Neutrophil (primary cell): ENCODE data around the gene AHR.
"Not testable (repeated sequence)": the region's sequence is repeated elsewhere in the genome, so short reads cannot be mapped to it uniquely, and the experiment has no call there.

ENCODE experiments used
- H3K27ac ChIP-seq: fragments of 200-600 bp; sonication (generic); 2 replicates; pipeline ENCODE4 v1.5.1; 2016; ENCODE audit warnings: mild to moderate bottlenecking, moderate library complexity
- H3K27me3 ChIP-seq: fragments of 200-600 bp; sonication (generic); 2 replicates; pipeline ENCODE4 v1.6.0; 2016; ENCODE audit warnings: mild to moderate bottlenecking
- H3K36me3 ChIP-seq: fragments of 200-600 bp; sonication (generic); 2 replicates; pipeline ENCODE4 v1.5.1; 2017
- H3K4me1 ChIP-seq, 2 experiments: fragments of 200-600 bp in 1 of 2; sonication (generic) in 1 of 2; 1 replicate in 1 of 2; 2 replicates in 1 of 2; pipeline versions ENCODE4 v1.5.1 to v1.6.1; 2013 to 2016; ENCODE audit warnings: low read depth in 1 of 2, low read length in 1 of 2, mild to moderate bottlenecking in 1 of 2, moderate library complexity in 1 of 2; ENCODE audit not compliant: control insufficient read depth in 1 of 2, insufficient read depth in 1 of 2
- H3K4me3 ChIP-seq, 2 experiments: fragments of 200-600 bp in 1 of 2; sonication (generic) in 1 of 2; 1 replicate in 1 of 2; 2 replicates in 1 of 2; pipeline ENCODE4 v1.5.1; 2013 to 2016; ENCODE audit warnings: low read depth in 1 of 2, low read length in 1 of 2, mild to moderate bottlenecking in 1 of 2, moderate library complexity in 1 of 2
- H3K9me3 ChIP-seq: fragments of 200-600 bp; sonication (generic); 2 replicates; pipeline ENCODE4 v1.5.1; 2016
- CTCF ChIP-seq: fragments of 200-600 bp; sonication (generic); IDR thresholded peaks from 2 replicates; pipeline ENCODE4 v1.5.1; 2016; ENCODE audit warnings: antibody characterized with exemption

The AHR gene

DNA sequence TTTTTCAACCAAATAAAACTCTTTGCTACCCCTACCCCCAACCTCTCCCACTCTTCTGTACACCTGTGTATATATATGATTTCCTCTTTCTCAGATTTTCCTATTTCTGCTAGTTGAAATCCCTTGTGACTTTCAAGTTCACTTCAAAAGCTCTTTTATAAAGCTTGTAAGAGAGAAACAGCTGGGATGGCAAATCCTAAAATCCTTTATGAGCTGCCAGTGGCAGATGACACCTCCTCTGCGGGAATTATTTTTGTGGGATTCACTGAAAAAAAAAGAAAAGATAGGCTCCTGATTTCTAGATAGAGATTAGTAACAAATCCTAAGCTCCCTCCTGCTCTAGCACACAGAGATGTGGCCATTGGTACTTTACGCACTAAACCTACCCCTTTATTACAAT, 92.9 kb downstream of the AHR start:
- Histone ChIP-seq H3K27ac (no peak overlapping the region), H3K27me3 (no peaks in the 10 kb centered on the region), H3K36me3 (no peaks in the 10 kb centered on the region), H3K4me1 (no peaks in the 10 kb centered on the region), H3K9me3 (no peaks in the 10 kb centered on the region), H3K4me3 (no peak overlapping the region)
- no peak for TF ChIP-seq CTCF

GRCh38 chr7:17392846-17393245, 94.4 kb downstream of the AHR start:
- no peak for TF ChIP-seq CTCF
- Histone ChIP-seq H3K27me3 (no peaks in the 10 kb centered on the region), H3K9me3 (no peaks in the 10 kb centered on the region), H3K36me3 (no peaks in the 10 kb centered on the region), H3K27ac (no peak overlapping the region), H3K4me3 (no peak overlapping the region), H3K4me1 (no peaks in the 10 kb centered on the region)

DNA sequence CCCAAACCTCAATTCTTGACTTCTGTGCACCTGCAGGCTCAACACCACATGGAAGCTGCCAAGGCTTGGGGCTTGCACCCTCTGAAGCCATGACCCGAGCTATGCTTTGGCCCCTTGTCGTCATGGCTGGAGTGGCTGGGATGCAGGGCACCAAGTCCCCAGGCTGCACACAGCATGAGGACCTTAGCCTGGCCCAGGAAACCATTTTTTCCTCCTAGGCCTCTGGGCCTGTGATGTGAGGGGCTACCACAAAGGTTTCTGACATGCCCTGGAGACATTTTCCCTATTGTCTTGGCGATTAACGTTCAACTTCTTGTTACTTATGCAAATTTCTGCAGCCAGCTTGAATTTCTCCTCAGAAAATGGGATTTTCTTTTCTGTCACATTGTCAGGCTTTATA, 96.1 kb downstream of the AHR start:
- not testable (repeated sequence) for H3K36me3 ChIP-seq, H3K4me3 ChIP-seq, H3K4me1 ChIP-seq, H3K27ac ChIP-seq, H3K27me3 ChIP-seq, H3K9me3 ChIP-seq
